ENCODE results near the gene TRIM26. TPM values are rescaled to one million over a fixed set of nuclear protein-coding genes. Genes with fewer than 3 reads are reported as not detected.
A peak's percentile ranks its signal among the peaks of the same experiment; 100 is the strongest.

Gene TRIM26
- polyA plus RNA-seq, 1 of the 3 experiments (the other 2 are of a cell fraction): 26.1 TPM

- Histone ChIP-seq H3K9me2 (no peaks in the 10 kb centered on the region), H4K20me1 (ENCODE audit: insufficient read depth) (no peaks in the 10 kb centered on the region), H3K4me2 (peak overlapping the region; percentile 92), H3K27me3 (ENCODE audit: insufficient read depth) (no peaks in the 10 kb centered on the region), H3K4me3 (ENCODE audit: low read depth in 2 of 2, low read length in 1 of 2) (peak overlapping the region; percentile 79 to 85), H3K9ac (peak overlapping the region; percentile 81), H3K9me3 (no peaks in the 10 kb centered on the region), H3K79me2 (ENCODE audit: insufficient read depth) (no peaks in the 10 kb centered on the region), H3K36me3 (replicated peaks in 1 of 2; ENCODE audit: control insufficient read depth in 1 of 2, insufficient read depth in 2 of 2, low read length in 1 of 2) (no peaks in the 10 kb centered on the region), H3K4me1 (ENCODE audit: control insufficient read depth in 1 of 2, insufficient read depth in 2 of 2, low read depth in 1 of 2, low read length in 1 of 2) (peaks cover 5 to 18% of the 10 kb centered on the region in 2 experiments; a peak in 2 of 4 replicates), H3K27ac (ENCODE audit: low read depth in 2 of 2, low read length in 1 of 2) (peak overlapping the region in 1 of 2 experiments; percentile 43; a peak in 2 of 4 replicates), H2AFZ (ENCODE audit: low read depth) (peak overlapping the region; percentile 96), H3F3A (replicated peaks; ENCODE audit: insufficient read depth) (peaks cover 4% of the 10 kb centered on the region)
- DNase-seq: peak; percentile 90
- no peak for TF ChIP-seq SIN3A (IDR thresholded peaks at IDR 0.05; ENCODE audit: borderline replicate concordance, low read depth, low read length)
- TF ChIP-seq RFX5 (IDR thresholded peaks at IDR 0.05; ENCODE audit: low read length): peak; percentile 99
- TF ChIP-seq RCOR1 (IDR thresholded peaks at IDR 0.05; ENCODE audit: low read length): no peak
- no peak for TF ChIP-seq SMC3 (IDR thresholded peaks at IDR 0.05; ENCODE audit: low read depth, low read length)
- no peak for TF ChIP-seq RXRA (IDR thresholded peaks at IDR 0.05; ENCODE audit: borderline replicate concordance, low read depth)
- TF ChIP-seq JUND (IDR thresholded peaks at IDR 0.05): no peak
- no peak for TF ChIP-seq GATA2 (CRISPR knock-in tag; IDR thresholded peaks at IDR 0.05)
- TF ChIP-seq EP300 (IDR thresholded peaks at IDR 0.05; ENCODE audit: borderline replicate concordance in 1 of 2, low read depth in 1 of 2, low read length in 1 of 2): no peak
- no peak for TF ChIP-seq NRF1 (IDR thresholded peaks at IDR 0.05; ENCODE audit: low read depth, low read length)
- TF ChIP-seq EZH2phosphoT487 (IDR thresholded peaks at IDR 0.05; ENCODE audit: borderline replicate concordance, low read depth): no peak
- TF ChIP-seq NFIC (IDR thresholded peaks at IDR 0.05; ENCODE audit: borderline replicate concordance): no peak
- no peak for TF ChIP-seq YY1 (IDR thresholded peaks at IDR 0.05; ENCODE audit: low read depth)
- no peak for TF ChIP-seq FOXM1 (IDR thresholded peaks at IDR 0.05; ENCODE audit: low read depth)
- no peak for TF ChIP-seq IRF3 (IDR thresholded peaks at IDR 0.05; ENCODE audit: low read depth, low read length)
- TF ChIP-seq CHD2 (IDR thresholded peaks at IDR 0.05; ENCODE audit: low read length, partially characterized antibody): no peak
- peak; percentile 19; the same call in 1 of the 2 replicates for TF ChIP-seq MXI1 (IDR thresholded peaks at IDR 0.05; ENCODE audit: low read depth, low read length)
- TF ChIP-seq, protein P1, sequence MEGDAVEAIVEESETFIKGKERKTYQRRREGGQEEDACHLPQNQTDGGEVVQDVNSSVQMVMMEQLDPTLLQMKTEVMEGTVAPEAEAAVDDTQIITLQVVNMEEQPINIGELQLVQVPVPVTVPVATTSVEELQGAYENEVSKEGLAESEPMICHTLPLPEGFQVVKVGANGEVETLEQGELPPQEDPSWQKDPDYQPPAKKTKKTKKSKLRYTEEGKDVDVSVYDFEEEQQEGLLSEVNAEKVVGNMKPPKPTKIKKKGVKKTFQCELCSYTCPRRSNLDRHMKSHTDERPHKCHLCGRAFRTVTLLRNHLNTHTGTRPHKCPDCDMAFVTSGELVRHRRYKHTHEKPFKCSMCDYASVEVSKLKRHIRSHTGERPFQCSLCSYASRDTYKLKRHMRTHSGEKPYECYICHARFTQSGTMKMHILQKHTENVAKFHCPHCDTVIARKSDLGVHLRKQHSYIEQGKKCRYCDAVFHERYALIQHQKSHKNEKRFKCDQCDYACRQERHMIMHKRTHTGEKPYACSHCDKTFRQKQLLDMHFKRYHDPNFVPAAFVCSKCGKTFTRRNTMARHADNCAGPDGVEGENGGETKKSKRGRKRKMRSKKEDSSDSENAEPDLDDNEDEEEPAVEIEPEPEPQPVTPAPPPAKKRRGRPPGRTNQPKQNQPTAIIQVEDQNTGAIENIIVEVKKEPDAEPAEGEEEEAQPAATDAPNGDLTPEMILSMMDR (IDR thresholded peaks at IDR 0.05): peak; percentile 42
- TF ChIP-seq, protein P2, sequence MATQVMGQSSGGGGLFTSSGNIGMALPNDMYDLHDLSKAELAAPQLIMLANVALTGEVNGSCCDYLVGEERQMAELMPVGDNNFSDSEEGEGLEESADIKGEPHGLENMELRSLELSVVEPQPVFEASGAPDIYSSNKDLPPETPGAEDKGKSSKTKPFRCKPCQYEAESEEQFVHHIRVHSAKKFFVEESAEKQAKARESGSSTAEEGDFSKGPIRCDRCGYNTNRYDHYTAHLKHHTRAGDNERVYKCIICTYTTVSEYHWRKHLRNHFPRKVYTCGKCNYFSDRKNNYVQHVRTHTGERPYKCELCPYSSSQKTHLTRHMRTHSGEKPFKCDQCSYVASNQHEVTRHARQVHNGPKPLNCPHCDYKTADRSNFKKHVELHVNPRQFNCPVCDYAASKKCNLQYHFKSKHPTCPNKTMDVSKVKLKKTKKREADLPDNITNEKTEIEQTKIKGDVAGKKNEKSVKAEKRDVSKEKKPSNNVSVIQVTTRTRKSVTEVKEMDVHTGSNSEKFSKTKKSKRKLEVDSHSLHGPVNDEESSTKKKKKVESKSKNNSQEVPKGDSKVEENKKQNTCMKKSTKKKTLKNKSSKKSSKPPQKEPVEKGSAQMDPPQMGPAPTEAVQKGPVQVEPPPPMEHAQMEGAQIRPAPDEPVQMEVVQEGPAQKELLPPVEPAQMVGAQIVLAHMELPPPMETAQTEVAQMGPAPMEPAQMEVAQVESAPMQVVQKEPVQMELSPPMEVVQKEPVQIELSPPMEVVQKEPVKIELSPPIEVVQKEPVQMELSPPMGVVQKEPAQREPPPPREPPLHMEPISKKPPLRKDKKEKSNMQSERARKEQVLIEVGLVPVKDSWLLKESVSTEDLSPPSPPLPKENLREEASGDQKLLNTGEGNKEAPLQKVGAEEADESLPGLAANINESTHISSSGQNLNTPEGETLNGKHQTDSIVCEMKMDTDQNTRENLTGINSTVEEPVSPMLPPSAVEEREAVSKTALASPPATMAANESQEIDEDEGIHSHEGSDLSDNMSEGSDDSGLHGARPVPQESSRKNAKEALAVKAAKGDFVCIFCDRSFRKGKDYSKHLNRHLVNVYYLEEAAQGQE (IDR thresholded peaks at IDR 0.05; ENCODE audit: low read depth, low read length): no peak
- no peak for TF ChIP-seq USF1 (IDR thresholded peaks at IDR 0.05; ENCODE audit: borderline replicate concordance, low read depth)
- TF ChIP-seq FOXJ3 (CRISPR knock-in tag; IDR thresholded peaks at IDR 0.05): no peak
- no peak for TF ChIP-seq MEF2A (IDR thresholded peaks at IDR 0.05; ENCODE audit: borderline replicate concordance, low read depth)
- peak; percentile 47 for TF ChIP-seq MAX (IDR thresholded peaks at IDR 0.05; ENCODE audit: low read depth)
- WGBS (ENCODE audit: low lambda C conversion rate): 8% methylated on average over 17 of the region's 56 CpGs
- ChIA-PET POLR2A (no interaction called here), CTCF (interaction anchor here (0.6 to 1.3 kb wide), 5 partner anchors 20 to 46 kb away, joined by 3 to 6 read pairs (median 3); partner anchors contain the start of gene TRIM26)
These were observed 46.2 kb upstream of the TRIM26 start for GRCh38 chr6:30259140-30260035.

Measured in SK-N-SH (cell line).